CD4-positive, alpha-beta T cell (primary cell): Measurements from ENCODE around the gene P3H1. TPM values are rescaled to one million over a fixed set of nuclear protein-coding genes. Genes with fewer than 3 reads are reported as not detected.
"Not testable (repeated sequence)": the region's sequence is repeated elsewhere in the genome, so short reads cannot be mapped to it uniquely, and the experiment has no call there.

Experiments used
- ATAC-seq: fragments of 200-7000 bp; cut with Tn5 transposase; one replicate; pipeline ENCODE4 v1.10.0; 2022; ENCODE audit warnings: mild to moderate bottlenecking; ENCODE audit not compliant: poor library complexity
- CTCF ChIA-PET: fragments of 350-600 bp; sonication (Branson Sonifier 250); formaldehyde crosslinking; loops from one replicate; lab custom pipeline; 2021; ENCODE audit warnings: antibody characterized with exemption, inconsistent platforms; lab: Charles Lee
- POLR2A ChIA-PET: fragments of 350-600 bp; sonication (Branson Sonifier 250); formaldehyde crosslinking; loops from one replicate; lab custom pipeline; 2021; ENCODE audit warnings: antibody characterized with exemption, inconsistent platforms; lab: Charles Lee
- DNase-seq, 14 experiments: peaks; one replicate each; pipeline ENCODE4 v3.0.0-alpha.2; 2013 to 2020; ENCODE audit warnings: mixed read lengths in 2 of 14
- H3K27ac ChIP-seq, 2 donors: one replicate each; pipeline versions ENCODE4 v1.5.1 to v1.7.0; 2013; ENCODE audit warnings: low read length in 2 of 2, low read depth in 1 of 2, mild to moderate bottlenecking in 1 of 2
- H3K27me3 ChIP-seq, 2 experiments: 1 replicate in 1 of 2; 2 replicates in 1 of 2; pipeline versions ENCODE4 v1.6.1 to v1.7.0; 2013; ENCODE audit warnings: low read length in 2 of 2, control low read depth in 1 of 2, mild to moderate bottlenecking in 1 of 2, moderate library complexity in 1 of 2; ENCODE audit not compliant: insufficient read depth in 2 of 2, control insufficient read depth in 1 of 2
- H3K36me3 ChIP-seq: one replicate; pipeline ENCODE4 v1.6.1; 2013; ENCODE audit warnings: low read length, control low read depth; ENCODE audit not compliant: insufficient read depth
- H3K4me1 ChIP-seq: one replicate; pipeline ENCODE4 v1.6.1; 2013; ENCODE audit warnings: low read length, control low read depth; ENCODE audit not compliant: insufficient read depth
- H3K4me3 ChIP-seq: one replicate; pipeline ENCODE4 v1.5.1; 2013; ENCODE audit warnings: mild to moderate bottlenecking, low read length, moderate library complexity
- H3K9me3 ChIP-seq, 2 experiments: 1 replicate in 1 of 2; 2 replicates in 1 of 2; pipeline versions ENCODE4 v1.6.1 to v1.7.0; 2013; ENCODE audit warnings: low read length in 2 of 2, mild to moderate bottlenecking in 2 of 2, control low read depth in 1 of 2, moderate library complexity in 1 of 2; ENCODE audit not compliant: control insufficient read depth in 1 of 2, insufficient read depth in 1 of 2
- H3K27ac Mint-ChIP-seq: one replicate; pipeline ENCODE4 v1.8.0; 2020; ENCODE audit warnings: mixed read lengths
- H3K27me3 Mint-ChIP-seq: one replicate; pipeline ENCODE4 v1.8.0; 2021; ENCODE audit warnings: mixed read lengths
- H3K36me3 Mint-ChIP-seq: one replicate; pipeline ENCODE4 v1.8.0; 2021; ENCODE audit warnings: low read depth, mixed read lengths
- H3K4me1 Mint-ChIP-seq: one replicate; pipeline ENCODE4 v1.8.0; 2021; ENCODE audit warnings: low read depth, mixed read lengths
- H3K4me3 Mint-ChIP-seq: one replicate; pipeline ENCODE4 v1.8.0; 2020; ENCODE audit warnings: mild to moderate bottlenecking, mixed read lengths
- H3K9me3 Mint-ChIP-seq: one replicate; pipeline ENCODE4 v1.8.0; 2020; ENCODE audit warnings: mixed read lengths
- intact Hi-C, 2 experiments: fragments of 100-400 bp; cut with DNase I in 1 of 2; cut with micrococcal nuclease in 1 of 2; formaldehyde crosslinking; loops; one replicate each; pipeline versions ENCODE4 v1.15.1 to v1.9.0; 2023 to 2025; cut with DNase I, micrococcal nuclease
- polyA plus RNA-seq, 2 donors: library from polyadenylated mRNA; unstranded; fragments of 120-200 nt; gene quantifications; one replicate each; pipeline ENCODE4 v1.2.1, GENCODE V29; 2013
- total RNA-seq, 174 experiments: library from RNA in 2 of 174; stranded (reverse) in 2 of 174; gene quantifications; one replicate each; pipeline ENCODE4 v1.2.3 and lab custom pipeline; 2021 to 2026
- TF ChIP-seq, protein P1 (sequence below): fragments of 200-600 bp; IDR thresholded peaks from one replicate; pipeline ENCODE4 v1.8.0; 2022; ENCODE audit warnings: antibody characterized with exemption, mild to moderate bottlenecking

P3H1 gene
- total RNA-seq (10 to 100 TPM; 17.6 to 20.9 TPM), total RNA-seq (lab: John Stamatoyannopoulos, UW) (11.8 to 62.1 (median 37.4) reads per million in 172 experiments)
- polyA plus RNA-seq (2013, experiment 1 of 2) = 19.6 TPM
- polyA plus RNA-seq (2013, experiment 2 of 2) = 25.3 TPM

- H3K36me3 Mint-ChIP-seq = peaks cover 20% of the 10 kb centered on the region
These were observed at the start of gene P3H1, which contains the start of gene C1orf50 for GRCh38 chr1:42766741-42767509. Gene P3H1 (minus strand): TSS chr1:42767028. CDS start chr1:42766971, 57 bp downstream. Gene C1orf50 (plus strand): TSS chr1:42767249. CDS start chr1:42767312, 63 bp downstream.

GRCh38 chr1:42815941-42816584 is 49.2 kb upstream of the P3H1 start:
- ATAC-seq (peak; percentile 11), DNase-seq (peak in 2 of 14 experiments; percentile 3 to 10)
- peak overlapping the region; percentile 77 to 79 for H3K27ac ChIP-seq
- Mint-ChIP-seq H3K4me1 (peaks cover 32% of the 10 kb centered on the region), H3K36me3 (peaks cover 29% of the 10 kb centered on the region), H3K4me3 (peak overlapping the region; percentile 96), H3K27me3 (no peaks in the 10 kb centered on the region), H3K9me3 (no peaks in the 10 kb centered on the region), H3K27ac (peak overlapping the region; percentile 89)
- H3K4me3 ChIP-seq = peak overlapping the region; percentile 78
- no peaks in the 10 kb centered on the region for H3K27me3 ChIP-seq
- ChIA-PET CTCF (interaction anchor here (0.6 to 3.4 kb wide), 4 partner anchors 30 to 257 kb away, joined by 3 to 20 read pairs (median 6); partner anchors contain the start of gene ZNF691), POLR2A (interaction anchor here (1.0 to 3.3 kb wide), 8 partner anchors 9 to 482 kb away, joined by 3 to 53 read pairs (median 6); partner anchors contain the start of genes C1orf50, P3H1, PPIH and YBX1)
- H3K9me3 ChIP-seq = no peaks in the 10 kb centered on the region
- peaks cover 5% of the 10 kb centered on the region for H3K36me3 ChIP-seq
- TF ChIP-seq, protein P1, sequence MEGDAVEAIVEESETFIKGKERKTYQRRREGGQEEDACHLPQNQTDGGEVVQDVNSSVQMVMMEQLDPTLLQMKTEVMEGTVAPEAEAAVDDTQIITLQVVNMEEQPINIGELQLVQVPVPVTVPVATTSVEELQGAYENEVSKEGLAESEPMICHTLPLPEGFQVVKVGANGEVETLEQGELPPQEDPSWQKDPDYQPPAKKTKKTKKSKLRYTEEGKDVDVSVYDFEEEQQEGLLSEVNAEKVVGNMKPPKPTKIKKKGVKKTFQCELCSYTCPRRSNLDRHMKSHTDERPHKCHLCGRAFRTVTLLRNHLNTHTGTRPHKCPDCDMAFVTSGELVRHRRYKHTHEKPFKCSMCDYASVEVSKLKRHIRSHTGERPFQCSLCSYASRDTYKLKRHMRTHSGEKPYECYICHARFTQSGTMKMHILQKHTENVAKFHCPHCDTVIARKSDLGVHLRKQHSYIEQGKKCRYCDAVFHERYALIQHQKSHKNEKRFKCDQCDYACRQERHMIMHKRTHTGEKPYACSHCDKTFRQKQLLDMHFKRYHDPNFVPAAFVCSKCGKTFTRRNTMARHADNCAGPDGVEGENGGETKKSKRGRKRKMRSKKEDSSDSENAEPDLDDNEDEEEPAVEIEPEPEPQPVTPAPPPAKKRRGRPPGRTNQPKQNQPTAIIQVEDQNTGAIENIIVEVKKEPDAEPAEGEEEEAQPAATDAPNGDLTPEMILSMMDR = no peak
- intact Hi-C loops = loop anchor here (1.0 to 10.0 kb wide), 7 partner anchors 31 to 1129 kb away; partner anchors contain the start of genes C1orf50 (in 2 of the 2), P3H1 (in 2 of the 2), CFAP57 (in 1 of the 2) and EBNA1BP2 (in 1 of the 2)
- H3K4me1 ChIP-seq = peaks cover 10% of the 10 kb centered on the region

More at GRCh38 chr1:42766741-42767509, at the start of gene P3H1, which contains the start of gene C1orf50:
- no peaks in the 10 kb centered on the region for H3K27me3 Mint-ChIP-seq
- no peak within 1 kb of the TSS for H3K4me3 Mint-ChIP-seq
- peaks cover 17% of the 10 kb centered on the region for H3K36me3 ChIP-seq
- ATAC-seq = peak; percentile 92
- H3K4me3 ChIP-seq = peak within 1 kb of the TSS; percentile 86
- H3K27me3 ChIP-seq = no peaks in the 10 kb centered on the region
- peaks cover 35% of the 10 kb centered on the region for H3K4me1 Mint-ChIP-seq
- peak within 1 kb of the TSS; percentile 49 to 78 for H3K27ac ChIP-seq
- peak; percentile 98 to 100 (median 99) for DNase-seq
- intact Hi-C loops = loop anchor here (1.0 to 10.0 kb wide), 15 partner anchors 49 to 1905 kb away; partner anchors contain the start of genes CDC20 (in 2 of the 2), ZNF691 (in 2 of the 2), B4GALT2 (in 1 of the 2) and CCDC30 (in 1 of the 2)
- no peaks in the 10 kb centered on the region for H3K9me3 ChIP-seq
- peaks cover 47% of the 10 kb centered on the region for H3K4me1 ChIP-seq
- TF ChIP-seq, protein P1 = no peak
- CTCF ChIA-PET = interaction anchor here (1.0 to 2.6 kb wide), 5 partner anchors 79 to 189 kb away, joined by 3 to 10 read pairs (median 3); partner anchors contain the start of genes PPIH and ZNF691
- H3K27ac Mint-ChIP-seq = no peak within 1 kb of the TSS
- no peaks in the 10 kb centered on the region for H3K9me3 Mint-ChIP-seq
- POLR2A ChIA-PET = interaction anchor here (0.6 to 3.7 kb wide), 41 partner anchors 9 to 732 kb away, joined by 3 to 75 read pairs (median 4); partner anchors contain the start of genes CCDC30, ERMAP, PPCS and PPIH

DNA sequence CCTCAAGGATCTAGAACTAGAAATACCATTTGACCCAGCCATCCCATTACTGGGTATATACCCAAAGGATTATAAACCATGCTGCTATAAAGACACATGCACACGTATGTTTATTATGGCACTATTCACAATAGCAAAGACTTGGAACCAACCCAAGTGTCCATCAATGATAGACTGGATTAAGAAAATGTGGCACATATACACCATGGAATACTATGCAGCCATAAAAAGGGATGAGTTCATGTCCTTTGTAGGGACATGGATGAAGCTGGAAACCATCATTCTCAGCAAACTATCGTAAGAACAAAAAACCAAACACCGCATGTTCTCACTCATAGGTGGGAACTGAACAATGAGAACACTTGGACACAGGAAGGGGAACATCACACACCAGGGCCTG is 48.0 kb upstream of the P3H1 start:
- Mint-ChIP-seq H3K4me1 (peaks cover 27% of the 10 kb centered on the region), H3K36me3 (peaks cover 29% of the 10 kb centered on the region)
- ChIA-PET CTCF (interaction anchor here (1.2 to 3.4 kb wide), 2 partner anchors 32 to 259 kb away, joined by 4 to 20 read pairs; partner anchors contain the start of gene ZNF691), POLR2A (interaction anchor here (3.3 kb wide), 1 partner anchor 31 kb away, joined by 23 read pairs; the partner anchor contains the start of gene ZNF691)
- H3K4me3 Mint-ChIP-seq, H3K9me3 ChIP-seq, H3K9me3 Mint-ChIP-seq, H3K36me3 ChIP-seq, H3K27ac Mint-ChIP-seq, DNase-seq, H3K27me3 ChIP-seq, ATAC-seq, H3K4me3 ChIP-seq, H3K27me3 Mint-ChIP-seq, H3K27ac ChIP-seq: not testable (repeated sequence)
- intact Hi-C loops = loop anchor here in 1 of 2 experiments (5.0 to 10.0 kb wide), 3 partner anchors 142 to 1130 kb away; partner anchors contain the start of genes IPO13, PPCS, SLC2A1 and ZMYND12
- H3K4me1 ChIP-seq = peaks cover 10% of the 10 kb centered on the region
